ENCODE measurements around the gene TFPI. TPM values are rescaled to one million over a fixed set of nuclear protein-coding genes. Genes with fewer than 3 reads are reported as not detected.

The TFPI gene
- total and polyA plus RNA-seq, 11 donors, result 13.5 to 63.7 (median 24.6) TPM

- TF ChIP-seq POLR2A (IDR thresholded peaks at IDR 0.05), result no peak
- no peak for TF ChIP-seq CTCF (IDR thresholded peaks at IDR 0.05)
- H3K27ac ChIP-seq, result no peak overlapping the region
- DNase-seq (no peak), ATAC-seq (no peak)
- WGBS, 4 donors, result 79 to 92% (median 87%) methylated on average over 4 to 5 of the region's 5 CpGs
- peaks cover 0 to 7% (median 0%) of the 10 kb centered on the region in 12 donors for H3K4me1 ChIP-seq
- H3K4me3 ChIP-seq, result no peak overlapping the region
- intact Hi-C loops (cut with DNase I), result loop anchor here in 1 of 10 donors (10.0 kb wide), 1 partner anchor 352 kb away; no protein-coding TSS in a partner anchor
- no peaks in the 10 kb centered on the region for H3K27me3 ChIP-seq
- peaks cover 0 to 8% (median 0%) of the 10 kb centered on the region in 12 donors for H3K9me3 ChIP-seq
- H3K36me3 ChIP-seq, result peaks cover 0 to 31% (median 10%) of the 10 kb centered on the region in 9 donors
Observed at GRCh38 chr2:187493180-187493579, 61.1 kb downstream of the TFPI start.

- no peak overlapping the region for H3K27ac ChIP-seq
- H3K27me3 ChIP-seq, result no peaks in the 10 kb centered on the region
- intact Hi-C loops (cut with DNase I), result no loop called here
- DNase-seq (no peak), ATAC-seq (no peak)
- peaks cover 0 to 20% (median 0%) of the 10 kb centered on the region in 9 donors for H3K36me3 ChIP-seq
- H3K4me1 ChIP-seq, result peaks cover 0 to 12% (median 2%) of the 10 kb centered on the region in 12 donors
- peak overlapping the region in 2 of 12 donors; percentile 0 to 6 for H3K4me3 ChIP-seq
- TF ChIP-seq POLR2A (IDR thresholded peaks at IDR 0.05), result no peak
- no peak for TF ChIP-seq CTCF (IDR thresholded peaks at IDR 0.05)
- H3K9me3 ChIP-seq, result peaks cover 0 to 1% (median 0%) of the 10 kb centered on the region in 12 donors
Observed at GRCh38 chr2:187486241-187486640, 68.0 kb downstream of the TFPI start.

- ATAC-seq (no peak), DNase-seq (no peak)
- H3K9me3 ChIP-seq, result no peaks in the 10 kb centered on the region
- H3K4me1 ChIP-seq, result peaks cover 0 to 14% (median 2%) of the 10 kb centered on the region in 12 donors
- no peaks in the 10 kb centered on the region for H3K27me3 ChIP-seq
- WGBS, 4 donors, result 67 to 86% (median 78%) methylated on average over 1 of the region's 1 CpG
- no peak overlapping the region for H3K27ac ChIP-seq
- intact Hi-C loops (cut with DNase I), result no loop called here
- H3K4me3 ChIP-seq, result no peak overlapping the region
- peaks cover 0 to 27% (median 0%) of the 10 kb centered on the region in 9 donors for H3K36me3 ChIP-seq
- no peak for TF ChIP-seq CTCF (IDR thresholded peaks at IDR 0.05)
- no peak for TF ChIP-seq POLR2A (IDR thresholded peaks at IDR 0.05)
Observed at GRCh38 chr2:187485523-187485922, 68.7 kb downstream of the TFPI start.

GRCh38 chr2:187483537-187483936, 70.7 kb downstream of the TFPI start:
- Histone ChIP-seq H3K27me3 (no peaks in the 10 kb centered on the region), H3K4me3 (no peak overlapping the region), H3K9me3 (no peaks in the 10 kb centered on the region), H3K36me3 (peaks cover 0 to 37% (median 0%) of the 10 kb centered on the region in 9 donors), H3K4me1 (peaks cover 0 to 9% (median 2%) of the 10 kb centered on the region in 12 donors), H3K27ac (peak overlapping the region in 1 of 12 donors; percentile 9)
- DNase-seq, result no peak
- ATAC-seq, result peak in 1 of 4 donors; percentile 47
- no peak for TF ChIP-seq POLR2A (IDR thresholded peaks at IDR 0.05)
- TF ChIP-seq CTCF (IDR thresholded peaks at IDR 0.05), result no peak
- intact Hi-C loops (cut with DNase I), result no loop called here
- 12 to 20% (median 16%) methylated on average over 2 of the region's 2 CpGs for WGBS, 4 donors

All from heart left ventricle (tissue), 16 donors.